ENCODE measurements around the gene LRP5.

LRP5 gene

DNA sequence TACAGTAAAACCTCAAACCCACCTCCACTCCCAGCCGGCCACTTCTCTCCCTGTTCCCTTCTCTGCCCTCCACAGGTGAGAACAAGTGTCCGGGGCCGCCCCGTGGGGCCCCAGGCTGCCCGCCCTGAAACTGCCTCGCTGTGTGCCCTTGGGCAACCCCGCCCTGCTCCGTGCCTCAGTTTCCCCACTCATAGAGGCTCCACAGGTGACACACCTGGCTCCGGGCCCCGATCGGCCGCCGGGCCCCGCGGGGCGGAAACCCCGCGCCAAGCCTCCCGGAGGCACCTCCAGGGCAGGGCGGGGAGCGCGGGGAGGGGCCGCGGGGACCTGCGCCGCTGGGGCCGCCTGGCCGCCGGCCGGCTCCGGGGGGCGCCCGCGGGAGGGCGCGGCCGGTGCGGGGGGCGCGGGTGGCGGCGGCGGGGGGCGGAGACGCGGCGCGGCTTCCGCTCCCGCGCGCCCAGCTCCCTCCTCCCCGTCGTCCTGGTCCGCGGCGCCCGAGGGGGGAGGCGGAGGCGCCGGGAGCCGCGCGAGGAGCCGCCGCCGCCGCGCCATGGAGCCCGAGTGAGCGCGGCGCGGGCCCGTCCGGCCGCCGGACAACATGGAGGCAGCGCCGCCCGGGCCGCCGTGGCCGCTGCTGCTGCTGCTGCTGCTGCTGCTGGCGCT is at the start of gene LRP5:
LRP5 (plus strand) TSS at position 475 of the 663 bp plus-strand sequence; CDS start at position 599, 124 bp downstream.
- DNase-seq (ENCODE audit: low read depth), result no peak

DNA sequence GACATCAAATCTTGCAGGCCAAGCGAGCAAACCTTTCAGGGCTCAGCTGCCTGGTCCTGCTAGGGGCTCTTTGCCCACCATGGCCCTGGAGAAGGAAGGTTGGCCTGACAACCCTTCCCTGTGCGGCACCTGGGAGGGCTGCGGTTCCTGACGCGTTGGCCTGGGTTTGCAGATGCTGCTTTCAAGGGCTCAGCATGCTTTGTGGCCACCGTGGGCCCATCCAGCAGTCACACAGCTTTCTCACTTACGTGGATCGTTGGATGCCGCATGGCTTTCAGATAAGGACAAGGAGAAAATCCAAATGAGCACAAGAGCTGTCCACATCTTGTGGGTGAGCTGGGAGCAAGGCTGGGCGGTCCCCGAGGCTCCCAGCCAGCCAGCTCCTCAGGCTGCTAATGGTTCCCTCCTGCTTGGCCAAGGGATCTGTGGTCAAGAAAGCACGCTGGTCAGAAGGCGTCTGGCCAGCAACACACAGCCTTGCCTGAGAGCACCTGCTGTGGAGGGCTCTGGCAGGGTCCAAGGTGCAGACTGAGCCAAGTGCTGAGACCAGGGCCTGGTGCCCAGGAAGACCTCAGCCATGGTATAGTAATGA is 48.9 kb upstream of the LRP5 start:
- no peak for DNase-seq (ENCODE audit: low read depth)

GRCh38 chr11:68264244-68264643 is 48.1 kb upstream of the LRP5 start:
- DNase-seq (ENCODE audit: low read depth), result no peak

DNA sequence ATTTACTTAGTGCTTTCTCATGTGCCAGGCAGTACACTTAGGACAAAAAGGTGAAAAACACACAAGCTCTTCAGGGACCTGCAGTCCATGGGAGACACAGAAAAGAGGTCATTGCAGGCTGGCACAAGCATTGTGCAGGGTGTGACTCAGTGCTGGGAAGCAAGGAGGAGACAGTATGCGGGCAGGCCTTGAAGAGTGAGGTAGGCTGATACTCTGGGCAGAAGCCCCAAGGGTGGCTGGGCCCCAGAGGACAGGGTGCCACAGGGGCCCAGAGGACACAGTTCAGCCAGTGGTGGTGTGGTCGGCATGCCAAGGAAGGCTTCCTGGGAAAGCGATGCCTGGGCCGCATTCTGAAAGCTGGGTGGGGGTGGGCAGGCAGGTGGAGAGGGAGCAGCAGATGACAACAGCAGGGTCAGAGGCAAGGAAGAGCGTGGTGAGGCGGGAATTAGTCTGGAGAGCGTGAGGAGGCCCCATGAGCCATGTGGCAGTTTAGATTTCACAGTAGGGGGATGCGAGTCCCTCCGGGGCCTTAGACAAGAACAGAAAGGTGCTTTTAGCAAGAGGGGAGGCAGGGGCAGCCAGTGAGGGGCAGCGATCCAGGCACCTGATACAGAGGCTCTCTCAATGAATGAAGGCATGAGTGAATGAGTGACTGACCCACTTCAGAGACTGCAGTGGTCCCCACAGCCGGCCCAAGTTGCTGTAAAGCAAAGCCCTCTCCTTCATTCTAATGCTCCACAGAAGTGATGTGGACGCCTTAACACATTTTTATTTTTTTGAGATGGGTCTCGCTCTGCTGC is 47.5 kb upstream of the LRP5 start:
- DNase-seq (ENCODE audit: low read depth), result no peak

GRCh38 chr11:68266121-68266891 is 46.1 kb upstream of the LRP5 start:
- DNase-seq (ENCODE audit: low read depth), result no peak

DNA sequence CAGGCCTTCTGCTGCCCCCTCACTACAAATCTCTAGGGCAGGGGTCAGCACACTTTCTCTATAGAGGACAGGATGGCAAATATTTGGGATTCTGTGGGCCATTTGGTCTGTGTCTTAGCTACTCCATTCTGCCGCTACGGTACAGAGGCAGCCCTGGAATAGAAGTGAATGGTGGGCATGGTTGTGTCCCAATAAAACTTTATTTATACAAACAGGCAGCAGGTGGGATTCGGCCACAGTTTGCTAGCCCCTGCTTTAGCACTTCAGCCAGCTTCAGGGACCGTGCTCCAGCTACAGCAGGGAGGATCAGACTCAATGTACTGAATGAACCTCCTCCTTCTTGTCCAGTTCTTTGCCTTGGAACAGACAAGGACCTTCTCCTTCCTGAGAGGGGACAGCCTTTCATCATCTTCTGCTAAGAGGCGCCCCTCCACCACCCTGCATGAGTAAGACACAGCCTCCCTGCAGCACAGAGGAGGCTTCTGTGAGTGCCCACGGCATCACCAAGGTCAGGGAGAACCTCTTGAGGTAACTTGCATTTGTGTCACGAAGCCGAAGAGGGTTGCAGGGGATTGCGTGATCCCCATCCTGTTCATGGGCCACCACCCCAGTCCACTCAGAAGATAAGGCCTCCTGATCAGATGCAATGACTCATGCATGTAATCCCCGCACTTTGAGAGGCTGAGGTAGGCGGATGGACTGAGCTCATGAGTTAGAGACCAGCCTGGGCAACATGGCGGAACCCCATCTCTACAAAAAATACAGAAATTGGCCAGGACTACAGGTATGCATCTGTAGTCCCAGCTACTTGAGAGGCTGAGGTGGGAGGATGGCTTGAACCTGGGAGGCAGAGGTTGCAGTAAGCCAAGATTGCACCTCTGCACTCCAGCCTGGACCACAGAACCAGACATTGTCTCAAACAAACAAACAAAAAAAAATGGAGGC is 45.2 kb upstream of the LRP5 start:
- DNase-seq (ENCODE audit: low read depth), result peak; percentile 55

DNA sequence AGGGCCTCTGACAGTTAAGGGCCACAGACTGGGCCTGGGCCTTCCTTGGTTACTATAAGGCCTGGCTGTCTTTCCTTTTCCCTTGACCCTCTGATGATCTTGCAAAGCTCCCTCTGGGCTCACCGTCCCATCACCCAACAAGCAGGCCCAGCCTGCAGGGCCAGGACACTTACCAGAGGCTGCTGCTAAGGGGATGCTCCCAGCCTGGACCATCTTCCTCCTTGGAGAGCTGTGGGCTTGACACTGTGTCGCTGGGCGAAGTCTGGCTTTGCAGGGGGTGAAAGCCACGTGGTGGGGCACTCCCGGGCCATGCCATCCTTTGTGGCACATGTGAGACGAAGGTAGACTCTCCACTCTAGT is 44.5 kb upstream of the LRP5 start:
- DNase-seq (ENCODE audit: low read depth), result no peak

DNA sequence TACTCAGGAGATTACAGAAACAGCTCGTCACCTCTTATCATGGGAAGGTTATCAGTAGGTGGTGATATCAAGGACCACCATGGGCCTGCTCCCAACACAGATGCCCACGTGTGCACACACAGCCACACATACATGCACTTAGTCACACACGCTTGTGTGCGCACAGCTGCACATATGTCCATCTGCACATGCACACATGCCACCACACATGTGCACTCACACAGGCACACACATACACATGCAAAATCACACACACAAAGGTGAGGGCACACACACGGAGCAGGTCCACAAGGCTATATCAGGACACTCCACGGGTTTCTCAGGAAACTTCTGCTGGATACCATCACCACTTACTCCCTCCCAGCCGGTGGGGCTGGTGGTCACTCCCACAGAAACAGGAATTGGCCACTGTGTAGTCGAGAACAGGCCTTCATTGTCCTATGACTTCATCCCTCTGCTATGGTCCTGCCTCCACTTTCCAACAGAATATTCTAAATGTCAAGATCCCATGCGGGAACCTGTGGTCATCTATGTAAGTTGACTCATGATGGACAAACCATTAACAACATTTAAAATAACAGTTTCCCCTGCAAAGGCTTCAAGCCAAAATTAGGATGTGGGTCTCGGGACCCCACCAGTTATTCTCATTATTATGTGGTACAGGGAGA is 42.8 kb upstream of the LRP5 start:
- DNase-seq (ENCODE audit: low read depth), result peak; percentile 88

DNA sequence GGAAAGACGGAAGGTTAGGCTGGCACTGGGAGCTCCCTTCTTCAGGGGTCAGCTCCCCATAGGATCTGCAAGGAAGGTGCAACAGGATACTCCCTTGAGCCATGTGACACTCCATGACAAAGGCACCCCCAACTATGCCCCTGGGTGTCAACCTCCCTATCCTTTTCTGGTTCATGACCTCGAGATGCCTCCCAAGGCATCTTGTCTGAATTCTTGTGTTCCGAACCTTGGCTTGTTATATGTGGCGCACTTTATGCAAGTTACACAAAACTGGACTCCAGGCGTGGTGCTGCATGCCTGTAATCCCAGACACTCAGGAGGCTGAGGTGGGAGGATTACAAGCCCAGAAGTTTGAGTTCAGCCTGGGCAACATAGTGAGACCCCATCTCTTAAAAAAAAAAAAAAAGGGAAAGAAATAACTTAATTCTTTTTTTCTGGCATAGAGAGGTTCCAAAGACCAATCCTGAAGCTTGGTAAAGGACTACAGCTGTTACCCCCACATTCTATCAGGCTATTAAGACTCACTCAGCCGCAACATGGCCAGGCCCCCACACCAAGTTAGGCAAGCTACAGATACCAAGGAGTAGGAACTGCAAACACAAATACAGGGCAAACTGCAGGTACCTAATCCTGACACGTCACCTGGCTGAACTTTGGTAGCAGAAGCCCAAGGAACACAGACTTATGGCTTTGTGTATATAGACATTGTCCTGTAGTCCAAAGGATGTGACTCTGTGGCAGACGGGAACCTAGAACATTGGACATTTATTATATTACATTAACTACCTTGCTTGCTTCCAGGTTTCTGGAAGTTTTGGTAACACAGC is 42.0 kb upstream of the LRP5 start:
- no peak for DNase-seq (ENCODE audit: low read depth)

GRCh38 chr11:68271023-68271780 is 41.2 kb upstream of the LRP5 start:
- DNase-seq (ENCODE audit: low read depth), result peak; percentile 55

- peak; percentile 87 for DNase-seq (ENCODE audit: low read depth)
Observed at GRCh38 chr11:68271781-68272608, 40.4 kb upstream of the LRP5 start, which contains the start of gene C11orf24. TSS of gene C11orf24 (minus strand) at chr11:68271973. CDS start at chr11:68263767, 8,206 bp downstream.

DNA sequence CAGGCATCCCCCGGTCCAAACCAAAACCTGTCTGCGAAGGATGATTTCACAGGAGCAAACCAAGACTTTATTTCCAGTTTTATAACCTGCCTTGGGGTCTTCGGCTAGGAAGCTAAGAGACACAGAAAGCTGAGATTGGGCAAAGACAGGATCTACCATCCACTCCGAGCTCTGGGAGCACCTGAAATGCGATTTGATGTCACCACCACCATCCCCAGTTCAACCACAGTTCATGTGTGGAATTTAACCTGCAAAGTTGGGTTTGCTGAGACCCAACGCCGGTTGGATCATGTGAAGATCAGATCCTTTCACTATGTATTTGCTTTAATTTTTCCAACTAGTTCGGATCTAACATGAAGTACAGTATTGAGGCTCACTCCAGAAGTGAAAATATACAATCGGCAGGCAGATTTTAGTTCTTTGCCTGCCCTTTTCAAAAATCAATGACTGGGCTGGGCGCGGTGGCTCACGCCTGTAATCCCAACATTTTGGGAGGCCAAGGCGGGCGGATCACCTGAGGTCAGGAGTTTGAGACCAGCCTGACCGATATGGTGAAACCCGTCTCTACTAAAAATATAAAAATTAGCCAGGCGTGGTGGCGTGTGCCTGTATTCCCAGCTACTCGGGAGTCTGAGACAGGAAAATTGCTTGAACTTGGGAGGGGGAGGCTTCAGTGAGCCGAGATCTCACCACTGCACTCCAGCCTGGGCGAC is 39.2 kb upstream of the LRP5 start:
- DNase-seq (ENCODE audit: low read depth), result no peak

DNA sequence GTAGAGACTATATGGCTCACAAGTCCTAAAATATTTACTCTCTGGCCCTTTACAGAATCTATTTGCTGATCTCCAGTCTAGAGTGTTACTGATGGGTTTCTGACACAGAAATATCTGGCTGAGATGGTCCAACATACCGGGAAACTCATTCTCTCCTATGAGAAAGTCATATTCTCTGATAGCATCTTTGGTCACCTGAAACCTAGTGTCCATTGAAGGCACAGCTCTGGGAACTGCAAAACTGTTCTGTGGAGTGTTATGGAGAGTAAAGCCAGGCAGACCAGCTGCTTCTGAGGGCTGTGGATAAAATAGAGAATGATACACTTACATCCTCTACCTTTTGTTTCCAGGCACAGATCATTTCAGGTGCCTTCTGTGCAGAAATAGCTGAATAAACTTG is 38.1 kb upstream of the LRP5 start:
- DNase-seq (ENCODE audit: low read depth), result no peak

GRCh38 chr11:68275721-68276507 is 36.5 kb upstream of the LRP5 start:
- no peak for DNase-seq (ENCODE audit: low read depth)

DNA sequence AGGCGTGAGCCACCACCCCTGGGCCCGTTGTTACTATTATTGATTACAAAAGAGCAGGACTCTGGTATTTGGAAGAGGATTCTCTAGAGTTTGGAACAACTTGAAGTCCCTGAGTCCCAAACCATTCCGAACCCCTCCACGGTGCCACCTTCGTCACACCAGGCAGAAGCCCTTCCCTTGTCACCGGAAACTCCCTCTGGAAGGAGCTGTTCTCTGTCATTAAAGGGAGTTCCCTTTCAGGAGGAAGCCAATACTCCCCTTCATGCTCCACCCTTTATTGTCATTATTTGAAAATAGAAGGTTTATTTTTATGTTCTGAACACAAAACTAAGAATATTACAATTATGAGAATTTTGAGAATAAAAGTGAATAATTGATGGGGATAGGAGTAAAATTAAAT is 35.5 kb upstream of the LRP5 start:
- DNase-seq (ENCODE audit: low read depth), result no peak

DNA sequence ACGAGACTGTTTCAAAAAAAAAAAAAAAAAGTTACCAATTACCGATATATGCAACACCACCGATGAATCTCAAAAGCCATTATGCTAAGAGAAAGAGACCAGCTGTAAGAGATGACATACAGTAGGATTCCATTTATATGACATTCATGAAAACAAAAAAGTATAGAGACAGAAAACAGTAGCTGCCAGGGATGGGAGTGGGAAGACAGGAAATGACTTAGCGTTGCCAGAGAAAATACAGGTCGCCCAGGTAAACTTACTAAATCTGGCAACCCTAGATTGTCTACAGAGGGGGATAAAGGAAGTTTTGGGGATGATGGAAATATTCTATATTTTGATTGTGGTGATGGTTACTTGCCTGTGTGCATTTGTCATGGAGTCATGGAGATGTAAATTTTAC is 32.7 kb upstream of the LRP5 start:
- no peak for DNase-seq (ENCODE audit: low read depth)

Data from amniotic epithelial cell (primary cell).